ENCODE data around the gene AFF1. TPM values are rescaled to one million over a fixed set of nuclear protein-coding genes. Genes with fewer than 3 reads are reported as not detected.
A peak's percentile ranks its signal among the peaks of the same experiment; 100 is the strongest.

The AFF1 gene
- total and polyA plus RNA-seq, 4 experiments from 2014 or later: 13.6 to 108 (median 66.4) TPM

GRCh38 chr4:87024201-87024600 is 89.4 kb downstream of the AFF1 start:
- no peak for DNase-seq
- H3K4me3 Mint-ChIP-seq: peak overlapping the region in 1 of 8 donors; percentile 3
- H3K9me3 Mint-ChIP-seq: peaks cover 0 to 1% (median 0%) of the 10 kb centered on the region in 8 donors
- peak overlapping the region in 1 of 7 donors; percentile 9 for H3K27ac Mint-ChIP-seq
- H3K27me3 ChIP-seq (ENCODE audit: insufficient read depth, low read length): no peaks in the 10 kb centered on the region
- H3K36me3 ChIP-seq (ENCODE audit: insufficient read depth, low read length): no peaks in the 10 kb centered on the region
- H3K4me1 Mint-ChIP-seq: peaks cover 52 to 63% (median 59%) of the 10 kb centered on the region in 4 donors
- H3K27ac ChIP-seq (ENCODE audit: low read depth, low read length): no peak overlapping the region
- H3K9me3 ChIP-seq (ENCODE audit: control insufficient read depth in 1 of 2, low read length in 2 of 2): no peaks in the 10 kb centered on the region
- intact Hi-C loops (cut with micrococcal nuclease): no loop called here
- CTCF ChIA-PET (ENCODE audit: partially characterized antibody): interaction anchor here (2.9 kb wide), 1 partner anchor 90 kb away, joined by 7 read pairs; the partner anchor contains the start of gene AFF1
- peaks cover 39% of the 10 kb centered on the region for H3K4me1 ChIP-seq (ENCODE audit: insufficient read depth, low read length)
- peaks cover 0 to 2% of the 10 kb centered on the region in 2 donors for H3K36me3 Mint-ChIP-seq
- H3K4me3 ChIP-seq (ENCODE audit: low read length in 2 of 2): no peak overlapping the region
- POLR2A ChIA-PET (ENCODE audit: partially characterized antibody): interaction anchor here (0.8 kb wide), 1 partner anchor 18 kb away, joined by 5 read pairs; no protein-coding TSS in a partner anchor
- H3K27me3 Mint-ChIP-seq: no peaks in the 10 kb centered on the region

DNA sequence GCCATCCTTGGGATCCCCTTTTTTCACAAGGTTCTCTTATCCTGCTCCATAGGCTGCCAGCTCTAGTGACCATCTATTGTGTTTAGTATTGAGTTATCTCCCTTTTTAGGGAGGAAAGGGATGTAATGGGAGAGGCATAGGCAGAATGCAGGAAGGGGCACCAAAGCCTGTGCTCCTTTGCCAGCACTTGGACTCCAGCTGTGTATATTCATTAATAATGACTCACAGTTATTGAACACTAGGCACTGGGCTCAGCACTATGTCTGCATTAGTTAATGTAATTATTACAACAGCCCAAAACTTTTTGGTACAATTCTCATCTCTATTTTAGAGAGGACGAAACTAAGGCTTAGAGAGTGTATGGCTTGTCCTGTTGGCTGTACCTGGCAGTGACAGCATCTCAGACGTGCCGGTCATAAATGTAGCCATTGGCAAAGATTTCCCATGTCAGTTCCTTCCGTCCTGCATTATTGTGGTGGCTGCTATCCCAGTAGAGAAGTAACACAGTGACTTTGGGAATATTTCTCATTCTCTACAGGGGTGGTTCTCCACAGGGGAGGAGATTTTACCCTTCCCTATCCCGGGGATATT is 90.3 kb downstream of the AFF1 start:
- H3K4me3 Mint-ChIP-seq: peak overlapping the region in 1 of 8 donors; percentile 2
- peak overlapping the region in 1 of 7 donors; percentile 64 for H3K27ac Mint-ChIP-seq
- H3K9me3 Mint-ChIP-seq: peaks cover 0 to 1% (median 0%) of the 10 kb centered on the region in 8 donors
- peaks cover 38% of the 10 kb centered on the region for H3K4me1 ChIP-seq (ENCODE audit: insufficient read depth, low read length)
- H3K4me3 ChIP-seq (ENCODE audit: low read length in 2 of 2): no peak overlapping the region
- no peaks in the 10 kb centered on the region for H3K36me3 ChIP-seq (ENCODE audit: insufficient read depth, low read length)
- intact Hi-C loops (cut with micrococcal nuclease): no loop called here
- ChIA-PET POLR2A (ENCODE audit: partially characterized antibody) (no interaction called here), CTCF (ENCODE audit: partially characterized antibody) (interaction anchor here (2.9 kb wide), 1 partner anchor 90 kb away, joined by 7 read pairs; the partner anchor contains the start of gene AFF1)
- H3K4me1 Mint-ChIP-seq: peaks cover 48 to 56% (median 53%) of the 10 kb centered on the region in 4 donors
- H3K27ac ChIP-seq (ENCODE audit: low read depth, low read length): no peak overlapping the region
- peaks cover 0 to 2% of the 10 kb centered on the region in 2 donors for H3K36me3 Mint-ChIP-seq
- DNase-seq: no peak
- no peaks in the 10 kb centered on the region for H3K9me3 ChIP-seq (ENCODE audit: control insufficient read depth in 1 of 2, low read length in 2 of 2)
- H3K27me3 Mint-ChIP-seq: no peaks in the 10 kb centered on the region
- no peaks in the 10 kb centered on the region for H3K27me3 ChIP-seq (ENCODE audit: insufficient read depth, low read length)

DNA sequence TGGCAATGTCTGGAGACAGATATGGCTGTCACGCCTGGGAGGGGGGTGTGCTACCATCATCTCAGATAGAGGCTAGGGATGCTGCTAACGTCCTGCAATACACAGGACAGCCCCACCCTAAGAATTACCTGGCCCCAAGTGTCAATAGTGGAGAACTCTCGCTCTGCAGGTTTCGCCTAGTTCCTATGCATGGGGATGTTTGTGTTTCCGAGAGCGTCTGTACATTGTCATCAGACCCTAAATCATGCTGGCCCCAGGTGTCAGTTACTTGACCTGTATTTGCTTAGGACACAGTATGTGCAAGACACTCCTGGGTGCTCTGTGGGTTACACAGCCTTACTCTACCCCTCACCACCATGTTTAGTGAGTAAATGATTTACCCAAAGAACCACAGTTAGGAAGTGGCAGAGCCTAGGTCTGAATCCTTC is 90.8 kb downstream of the AFF1 start:
- intact Hi-C loops (cut with micrococcal nuclease): no loop called here

GRCh38 chr4:87026800-87027495 is 92.1 kb downstream of the AFF1 start:
- ChIA-PET CTCF (ENCODE audit: partially characterized antibody) (interaction anchor here (1.0 kb wide), 1 partner anchor 28 kb away, joined by 3 read pairs; no protein-coding TSS in a partner anchor), POLR2A (ENCODE audit: partially characterized antibody) (interaction anchor here (1.3 kb wide), 1 partner anchor 21 kb away, joined by 4 read pairs; no protein-coding TSS in a partner anchor)
- intact Hi-C loops (cut with micrococcal nuclease): no loop called here
- peak overlapping the region in 2 of 7 donors; percentile 51 to 53 for H3K27ac Mint-ChIP-seq
- H3K9me3 Mint-ChIP-seq: peaks cover 0 to 1% (median 0%) of the 10 kb centered on the region in 8 donors
- peaks cover 35 to 45% (median 37%) of the 10 kb centered on the region in 4 donors for H3K4me1 Mint-ChIP-seq
- H3K27ac ChIP-seq (ENCODE audit: low read depth, low read length): no peak overlapping the region
- H3K4me1 ChIP-seq (ENCODE audit: insufficient read depth, low read length): peaks cover 44% of the 10 kb centered on the region
- H3K9me3 ChIP-seq (ENCODE audit: control insufficient read depth in 1 of 2, low read length in 2 of 2): no peaks in the 10 kb centered on the region
- no peaks in the 10 kb centered on the region for H3K36me3 ChIP-seq (ENCODE audit: insufficient read depth, low read length)
- no peak overlapping the region for H3K4me3 Mint-ChIP-seq
- no peak overlapping the region for H3K4me3 ChIP-seq (ENCODE audit: low read length in 2 of 2)
- peaks cover 0 to 2% of the 10 kb centered on the region in 2 donors for H3K36me3 Mint-ChIP-seq
- no peak for DNase-seq
- H3K27me3 ChIP-seq (ENCODE audit: insufficient read depth, low read length): no peaks in the 10 kb centered on the region
- no peaks in the 10 kb centered on the region for H3K27me3 Mint-ChIP-seq

More for the DNA sequence above, 90.8 kb downstream of the AFF1 start:
- Mint-ChIP-seq H3K9me3 (peaks cover 0 to 1% (median 0%) of the 10 kb centered on the region in 8 donors), H3K4me3 (peak overlapping the region in 1 of 8 donors; percentile 8), H3K36me3 (peaks cover 0 to 2% of the 10 kb centered on the region in 2 donors), H3K4me1 (peaks cover 45 to 52% (median 48%) of the 10 kb centered on the region in 4 donors), H3K27me3 (no peaks in the 10 kb centered on the region), H3K27ac (peak overlapping the region in 1 of 7 donors; percentile 12)
- Histone ChIP-seq H3K4me1 (ENCODE audit: insufficient read depth, low read length) (peaks cover 38% of the 10 kb centered on the region), H3K4me3 (ENCODE audit: low read length in 2 of 2) (no peak overlapping the region), H3K9me3 (ENCODE audit: control insufficient read depth in 1 of 2, low read length in 2 of 2) (no peaks in the 10 kb centered on the region), H3K36me3 (ENCODE audit: insufficient read depth, low read length) (no peaks in the 10 kb centered on the region), H3K27me3 (ENCODE audit: insufficient read depth, low read length) (no peaks in the 10 kb centered on the region), H3K27ac (ENCODE audit: low read depth, low read length) (no peak overlapping the region)
- ChIA-PET CTCF (ENCODE audit: partially characterized antibody) (no interaction called here), POLR2A (ENCODE audit: partially characterized antibody) (no interaction called here)
- DNase-seq: no peak

DNA sequence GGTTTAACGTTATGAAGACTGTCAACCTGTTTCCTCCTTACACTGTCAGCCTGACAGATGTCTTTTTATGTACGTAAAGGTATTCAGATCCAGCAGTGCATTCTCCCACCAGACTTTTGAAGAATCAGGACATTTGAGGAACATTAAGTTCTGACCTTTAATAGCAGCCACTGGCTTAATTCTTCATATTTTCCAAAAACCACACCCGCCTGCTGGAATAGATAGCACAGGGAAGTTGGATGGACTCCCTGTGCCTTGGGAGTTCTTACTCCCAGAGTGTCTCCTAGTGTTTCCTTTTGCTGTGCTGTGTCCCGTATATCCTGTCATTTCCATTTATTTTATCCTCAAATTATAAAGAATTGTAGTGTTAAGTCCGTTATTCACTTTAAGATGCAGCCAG is 94.5 kb downstream of the AFF1 start:
- Mint-ChIP-seq H3K27ac (peak overlapping the region in 1 of 7 donors; percentile 25), H3K4me3 (peak overlapping the region in 1 of 8 donors; percentile 1), H3K9me3 (peaks cover 0 to 1% (median 0%) of the 10 kb centered on the region in 8 donors), H3K36me3 (peaks cover 0 to 2% of the 10 kb centered on the region in 2 donors), H3K4me1 (peaks cover 25 to 33% (median 28%) of the 10 kb centered on the region in 4 donors), H3K27me3 (no peaks in the 10 kb centered on the region)
- Histone ChIP-seq H3K4me1 (ENCODE audit: insufficient read depth, low read length) (peaks cover 66% of the 10 kb centered on the region), H3K9me3 (ENCODE audit: control insufficient read depth in 1 of 2, low read length in 2 of 2) (no peaks in the 10 kb centered on the region), H3K4me3 (ENCODE audit: low read length in 2 of 2) (no peak overlapping the region), H3K27me3 (ENCODE audit: insufficient read depth, low read length) (no peaks in the 10 kb centered on the region), H3K36me3 (ENCODE audit: insufficient read depth, low read length) (no peaks in the 10 kb centered on the region), H3K27ac (ENCODE audit: low read depth, low read length) (no peak overlapping the region)
- ChIA-PET POLR2A (ENCODE audit: partially characterized antibody) (no interaction called here), CTCF (ENCODE audit: partially characterized antibody) (no interaction called here)
- intact Hi-C loops (cut with micrococcal nuclease): no loop called here
- no peak for DNase-seq

DNA sequence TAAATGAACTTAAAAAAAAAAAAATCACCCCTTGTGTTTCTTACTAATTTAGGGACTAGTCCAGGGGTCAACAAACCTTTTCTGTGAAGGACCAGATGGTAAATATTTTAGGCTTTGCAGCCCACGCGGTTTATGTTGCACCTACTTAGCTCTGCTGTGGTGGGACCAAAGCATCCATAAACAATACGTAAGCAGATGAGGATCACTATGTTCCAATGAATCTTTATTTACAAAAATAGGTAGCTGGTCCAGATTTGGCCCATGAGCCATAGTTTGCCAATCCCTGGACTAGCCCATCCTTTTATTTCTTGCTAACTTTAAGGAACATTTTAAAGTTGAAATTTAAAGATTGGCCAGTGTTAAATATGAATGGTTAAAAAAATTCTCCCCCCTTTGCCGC is 95.3 kb downstream of the AFF1 start:
- no peaks in the 10 kb centered on the region for H3K27me3 ChIP-seq (ENCODE audit: insufficient read depth, low read length)
- no peak overlapping the region for H3K27ac Mint-ChIP-seq
- peaks cover 25 to 31% (median 27%) of the 10 kb centered on the region in 4 donors for H3K4me1 Mint-ChIP-seq
- intact Hi-C loops (cut with micrococcal nuclease): no loop called here
- H3K4me3 ChIP-seq (ENCODE audit: low read length in 2 of 2): no peak overlapping the region
- no peaks in the 10 kb centered on the region for H3K36me3 ChIP-seq (ENCODE audit: insufficient read depth, low read length)
- no peak overlapping the region for H3K4me3 Mint-ChIP-seq
- no peak overlapping the region for H3K27ac ChIP-seq (ENCODE audit: low read depth, low read length)
- H3K27me3 Mint-ChIP-seq: no peaks in the 10 kb centered on the region
- peaks cover 0 to 2% of the 10 kb centered on the region in 2 donors for H3K36me3 Mint-ChIP-seq
- peaks cover 70% of the 10 kb centered on the region for H3K4me1 ChIP-seq (ENCODE audit: insufficient read depth, low read length)
- DNase-seq: no peak
- H3K9me3 Mint-ChIP-seq: peaks cover 0 to 1% (median 0%) of the 10 kb centered on the region in 8 donors
- POLR2A ChIA-PET (ENCODE audit: partially characterized antibody): interaction anchor here (0.7 kb wide), 1 partner anchor 93 kb away, joined by 4 read pairs; no protein-coding TSS in a partner anchor
- no peaks in the 10 kb centered on the region for H3K9me3 ChIP-seq (ENCODE audit: control insufficient read depth in 1 of 2, low read length in 2 of 2)
- CTCF ChIA-PET (ENCODE audit: partially characterized antibody): interaction anchor here (0.7 to 1.4 kb wide), 2 partner anchors 108 to 184 kb away, joined by 3 read pairs; no protein-coding TSS in a partner anchor
